ENCODE data around the gene CANT1. TPM values are rescaled to one million over a fixed set of nuclear protein-coding genes. Genes with fewer than 3 reads are reported as not detected.

CANT1 gene
- total and polyA plus RNA-seq, 2 of the 13 experiments (the other 11 are each of a cell fraction or from before 2014, with no cell fraction given): 34.1 to 42.1 TPM

DNA sequence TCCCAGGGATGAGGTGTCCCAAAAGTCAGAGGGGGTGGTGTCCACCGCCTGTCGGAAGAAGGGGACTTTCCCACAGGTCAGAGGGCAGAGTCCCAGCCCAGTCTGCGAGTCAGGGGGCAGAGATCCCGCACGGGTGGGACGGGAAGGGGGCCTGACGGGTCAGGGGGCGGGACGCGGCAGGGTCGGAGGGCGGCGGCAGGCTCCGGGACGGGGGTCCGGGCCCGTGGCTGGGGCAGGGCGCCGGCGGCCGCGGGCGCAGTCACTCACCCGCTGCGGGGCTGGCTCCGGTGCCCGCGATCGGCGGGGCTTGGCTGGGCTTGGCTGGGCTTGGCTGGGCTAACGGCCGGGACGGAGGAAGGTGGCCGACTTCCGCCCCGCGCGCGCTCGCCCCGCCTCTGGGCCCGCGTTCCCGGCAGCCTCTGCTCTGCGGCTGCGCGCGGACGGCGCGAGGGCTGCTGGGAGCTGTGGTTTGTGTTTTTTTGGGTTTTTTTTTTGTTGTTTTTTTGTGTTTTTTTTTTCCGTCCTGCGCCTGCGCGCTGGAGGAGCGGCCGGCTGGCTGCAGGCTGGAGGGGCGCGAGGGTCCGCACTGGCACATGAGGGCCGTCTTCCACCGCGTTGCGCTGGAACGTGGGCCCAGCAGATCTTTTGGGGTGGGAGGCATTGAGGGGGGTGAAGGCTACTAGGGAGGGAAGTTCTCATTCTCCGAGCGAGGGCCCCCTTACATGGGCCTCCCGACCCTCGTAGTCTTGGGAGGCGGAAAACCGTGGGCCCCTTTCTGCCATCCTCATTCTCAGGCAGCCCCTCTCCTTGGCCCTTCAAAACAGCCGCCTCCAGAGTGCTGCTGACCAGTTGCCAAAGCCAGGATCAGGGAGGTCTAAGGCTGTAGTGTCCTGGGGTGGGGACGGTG lies at the start of gene CANT1 (continued):
- no peak for TF ChIP-seq TRIM24 (CRISPR knock-in tag; IDR thresholded peaks at IDR 0.05)
- TF ChIP-seq, protein P1, sequence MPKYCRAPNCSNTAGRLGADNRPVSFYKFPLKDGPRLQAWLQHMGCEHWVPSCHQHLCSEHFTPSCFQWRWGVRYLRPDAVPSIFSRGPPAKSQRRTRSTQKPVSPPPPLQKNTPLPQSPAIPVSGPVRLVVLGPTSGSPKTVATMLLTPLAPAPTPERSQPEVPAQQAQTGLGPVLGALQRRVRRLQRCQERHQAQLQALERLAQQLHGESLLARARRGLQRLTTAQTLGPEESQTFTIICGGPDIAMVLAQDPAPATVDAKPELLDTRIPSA (CRISPR knock-in tag; IDR thresholded peaks at IDR 0.05; ENCODE audit: borderline replicate concordance): no peak; the same call in 1 of the 2 replicates
- peak; percentile 28; the same call in 1 of the 2 replicates for TF ChIP-seq ZSCAN9 (CRISPR knock-in tag; IDR thresholded peaks at IDR 0.05; ENCODE audit: borderline replicate concordance)
- TF ChIP-seq, protein P2, sequence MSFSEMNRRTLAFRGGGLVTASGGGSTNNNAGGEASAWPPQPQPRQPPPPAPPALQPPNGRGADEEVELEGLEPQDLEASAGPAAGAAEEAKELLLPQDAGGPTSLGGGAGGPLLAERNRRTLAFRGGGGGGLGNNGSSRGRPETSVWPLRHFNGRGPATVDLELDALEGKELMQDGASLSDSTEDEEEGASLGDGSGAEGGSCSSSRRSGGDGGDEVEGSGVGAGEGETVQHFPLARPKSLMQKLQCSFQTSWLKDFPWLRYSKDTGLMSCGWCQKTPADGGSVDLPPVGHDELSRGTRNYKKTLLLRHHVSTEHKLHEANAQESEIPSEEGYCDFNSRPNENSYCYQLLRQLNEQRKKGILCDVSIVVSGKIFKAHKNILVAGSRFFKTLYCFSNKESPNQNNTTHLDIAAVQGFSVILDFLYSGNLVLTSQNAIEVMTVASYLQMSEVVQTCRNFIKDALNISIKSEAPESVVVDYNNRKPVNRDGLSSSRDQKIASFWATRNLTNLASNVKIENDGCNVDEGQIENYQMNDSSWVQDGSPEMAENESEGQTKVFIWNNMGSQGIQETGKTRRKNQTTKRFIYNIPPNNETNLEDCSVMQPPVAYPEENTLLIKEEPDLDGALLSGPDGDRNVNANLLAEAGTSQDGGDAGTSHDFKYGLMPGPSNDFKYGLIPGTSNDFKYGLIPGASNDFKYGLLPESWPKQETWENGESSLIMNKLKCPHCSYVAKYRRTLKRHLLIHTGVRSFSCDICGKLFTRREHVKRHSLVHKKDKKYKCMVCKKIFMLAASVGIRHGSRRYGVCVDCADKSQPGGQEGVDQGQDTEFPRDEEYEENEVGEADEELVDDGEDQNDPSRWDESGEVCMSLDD (CRISPR knock-in tag; IDR thresholded peaks at IDR 0.05; ENCODE audit: borderline replicate concordance): 0 out of 2 replicates have a peak, but pooled peaks have one; percentile 18
- no peak for TF ChIP-seq RFX3 (CRISPR knock-in tag; IDR thresholded peaks at IDR 0.05)
- TF ChIP-seq, protein P3, sequence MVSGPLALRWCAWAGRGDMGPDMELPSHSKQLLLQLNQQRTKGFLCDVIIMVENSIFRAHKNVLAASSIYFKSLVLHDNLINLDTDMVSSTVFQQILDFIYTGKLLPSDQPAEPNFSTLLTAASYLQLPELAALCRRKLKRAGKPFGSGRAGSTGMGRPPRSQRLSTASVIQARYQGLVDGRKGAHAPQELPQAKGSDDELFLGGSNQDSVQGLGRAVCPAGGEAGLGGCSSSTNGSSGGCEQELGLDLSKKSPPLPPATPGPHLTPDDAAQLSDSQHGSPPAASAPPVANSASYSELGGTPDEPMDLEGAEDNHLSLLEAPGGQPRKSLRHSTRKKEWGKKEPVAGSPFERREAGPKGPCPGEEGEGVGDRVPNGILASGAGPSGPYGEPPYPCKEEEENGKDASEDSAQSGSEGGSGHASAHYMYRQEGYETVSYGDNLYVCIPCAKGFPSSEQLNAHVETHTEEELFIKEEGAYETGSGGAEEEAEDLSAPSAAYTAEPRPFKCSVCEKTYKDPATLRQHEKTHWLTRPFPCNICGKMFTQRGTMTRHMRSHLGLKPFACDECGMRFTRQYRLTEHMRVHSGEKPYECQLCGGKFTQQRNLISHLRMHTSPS (CRISPR knock-in tag; IDR thresholded peaks at IDR 0.05; ENCODE audit: low read depth): no peak
- TF ChIP-seq, protein P4, sequence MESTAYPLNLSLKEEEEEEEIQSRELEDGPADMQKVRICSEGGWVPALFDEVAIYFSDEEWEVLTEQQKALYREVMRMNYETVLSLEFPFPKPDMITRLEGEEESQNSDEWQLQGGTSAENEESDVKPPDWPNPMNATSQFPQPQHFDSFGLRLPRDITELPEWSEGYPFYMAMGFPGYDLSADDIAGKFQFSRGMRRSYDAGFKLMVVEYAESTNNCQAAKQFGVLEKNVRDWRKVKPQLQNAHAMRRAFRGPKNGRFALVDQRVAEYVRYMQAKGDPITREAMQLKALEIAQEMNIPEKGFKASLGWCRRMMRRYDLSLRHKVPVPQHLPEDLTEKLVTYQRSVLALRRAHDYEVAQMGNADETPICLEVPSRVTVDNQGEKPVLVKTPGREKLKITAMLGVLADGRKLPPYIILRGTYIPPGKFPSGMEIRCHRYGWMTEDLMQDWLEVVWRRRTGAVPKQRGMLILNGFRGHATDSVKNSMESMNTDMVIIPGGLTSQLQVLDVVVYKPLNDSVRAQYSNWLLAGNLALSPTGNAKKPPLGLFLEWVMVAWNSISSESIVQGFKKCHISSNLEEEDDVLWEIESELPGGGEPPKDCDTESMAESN (CRISPR knock-in tag; conservative IDR thresholded peaks at IDR 0.05): no peak; the same call in 1 of the 2 replicates
- TF ChIP-seq ZNF543 (CRISPR knock-in tag; IDR thresholded peaks at IDR 0.05): no peak
- peak; percentile 85 for TF ChIP-seq PHF20 (CRISPR knock-in tag; IDR thresholded peaks at IDR 0.05)
- TF ChIP-seq, protein P5, sequence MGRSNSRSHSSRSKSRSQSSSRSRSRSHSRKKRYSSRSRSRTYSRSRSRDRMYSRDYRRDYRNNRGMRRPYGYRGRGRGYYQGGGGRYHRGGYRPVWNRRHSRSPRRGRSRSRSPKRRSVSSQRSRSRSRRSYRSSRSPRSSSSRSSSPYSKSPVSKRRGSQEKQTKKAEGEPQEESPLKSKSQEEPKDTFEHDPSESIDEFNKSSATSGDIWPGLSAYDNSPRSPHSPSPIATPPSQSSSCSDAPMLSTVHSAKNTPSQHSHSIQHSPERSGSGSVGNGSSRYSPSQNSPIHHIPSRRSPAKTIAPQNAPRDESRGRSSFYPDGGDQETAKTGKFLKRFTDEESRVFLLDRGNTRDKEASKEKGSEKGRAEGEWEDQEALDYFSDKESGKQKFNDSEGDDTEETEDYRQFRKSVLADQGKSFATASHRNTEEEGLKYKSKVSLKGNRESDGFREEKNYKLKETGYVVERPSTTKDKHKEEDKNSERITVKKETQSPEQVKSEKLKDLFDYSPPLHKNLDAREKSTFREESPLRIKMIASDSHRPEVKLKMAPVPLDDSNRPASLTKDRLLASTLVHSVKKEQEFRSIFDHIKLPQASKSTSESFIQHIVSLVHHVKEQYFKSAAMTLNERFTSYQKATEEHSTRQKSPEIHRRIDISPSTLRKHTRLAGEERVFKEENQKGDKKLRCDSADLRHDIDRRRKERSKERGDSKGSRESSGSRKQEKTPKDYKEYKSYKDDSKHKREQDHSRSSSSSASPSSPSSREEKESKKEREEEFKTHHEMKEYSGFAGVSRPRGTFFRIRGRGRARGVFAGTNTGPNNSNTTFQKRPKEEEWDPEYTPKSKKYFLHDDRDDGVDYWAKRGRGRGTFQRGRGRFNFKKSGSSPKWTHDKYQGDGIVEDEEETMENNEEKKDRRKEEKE (IDR thresholded peaks at IDR 0.05): no peak
- TF ChIP-seq NCOR1 (IDR thresholded peaks at IDR 0.05; ENCODE audit: borderline replicate concordance, low read length): no peak
- TF ChIP-seq, protein P6, sequence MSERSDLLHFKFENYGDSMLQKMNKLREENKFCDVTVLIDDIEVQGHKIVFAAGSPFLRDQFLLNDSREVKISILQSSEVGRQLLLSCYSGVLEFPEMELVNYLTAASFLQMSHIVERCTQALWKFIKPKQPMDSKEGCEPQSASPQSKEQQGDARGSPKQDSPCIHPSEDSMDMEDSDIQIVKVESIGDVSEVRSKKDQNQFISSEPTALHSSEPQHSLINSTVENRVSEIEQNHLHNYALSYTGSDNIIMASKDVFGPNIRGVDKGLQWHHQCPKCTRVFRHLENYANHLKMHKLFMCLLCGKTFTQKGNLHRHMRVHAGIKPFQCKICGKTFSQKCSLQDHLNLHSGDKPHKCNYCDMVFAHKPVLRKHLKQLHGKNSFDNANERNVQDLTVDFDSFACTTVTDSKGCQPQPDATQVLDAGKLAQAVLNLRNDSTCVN (CRISPR knock-in tag; IDR thresholded peaks at IDR 0.05; ENCODE audit: borderline replicate concordance): no peak
- TF ChIP-seq HMG20B (CRISPR knock-in tag; conservative IDR thresholded peaks at IDR 0.05): no peak
- TF ChIP-seq TOPORS (CRISPR knock-in tag; IDR thresholded peaks at IDR 0.05): no peak
- no peak for TF ChIP-seq KLF13 (CRISPR knock-in tag; IDR thresholded peaks at IDR 0.05)
- TF ChIP-seq ZNF382 (CRISPR knock-in tag; IDR thresholded peaks at IDR 0.05; ENCODE audit: borderline replicate concordance): no peak
